GM13977 (cell line): ENCODE results near the gene SV2C.

Experiments used
- DNase-seq: peaks from one replicate; pipeline ENCODE4 v3.0.0; 2012; ENCODE audit warnings: low spot score
- CTCF ChIP-seq: IDR thresholded peaks from 2 replicates; pipeline ENCODE4 v1.5.1; 2012; ENCODE audit warnings: mild to moderate bottlenecking, control low read depth; ENCODE audit not compliant: insufficient read depth; ENCODE audit errors: extremely low read depth, missing control alignments
- in situ Hi-C: fragments of 300-500 bp; cut with MboI; formaldehyde crosslinking; loops from one replicate; pipeline ENCODE4 v1.12.0; 2022; ENCODE audit warnings: low sequenced_read_pairs, low pct_unique_long_range_greater_than_20kb, mixed read lengths, inconsistent platforms; ENCODE audit not compliant: unreplicated experiment

Gene SV2C

GRCh38 chr5:76221311-76221710 lies 138.1 kb downstream of the SV2C start:
- in situ Hi-C loops = no loop called here
- no peak for DNase-seq
- TF ChIP-seq CTCF = no peak

- TF ChIP-seq CTCF = no peak
- in situ Hi-C loops = no loop called here
- DNase-seq = no peak
These were observed 139.1 kb downstream of the SV2C start for GRCh38 chr5:76222318-76222717.

- no peak for TF ChIP-seq CTCF
- in situ Hi-C loops = no loop called here
- DNase-seq = no peak
These were observed 140.5 kb downstream of the SV2C start for GRCh38 chr5:76223696-76224095.

GRCh38 chr5:76224898-76225297 lies 141.7 kb downstream of the SV2C start:
- TF ChIP-seq CTCF = no peak
- DNase-seq = no peak
- in situ Hi-C loops = no loop called here

- in situ Hi-C loops = no loop called here
- no peak for DNase-seq
- TF ChIP-seq CTCF = no peak
These were observed 142.2 kb downstream of the SV2C start for GRCh38 chr5:76225336-76225735.

- in situ Hi-C loops = no loop called here
- no peak for DNase-seq
- TF ChIP-seq CTCF = no peak
These were observed 146.7 kb downstream of the SV2C start for GRCh38 chr5:76229900-76230299.

GRCh38 chr5:76230711-76231285 lies 147.6 kb downstream of the SV2C start:
- DNase-seq = no peak
- in situ Hi-C loops = no loop called here
- no peak for TF ChIP-seq CTCF
